ENCODE data around the gene CIAO2A.
"Not testable (repeated sequence)": the region's sequence is repeated elsewhere in the genome, so short reads cannot be mapped to it uniquely, and the experiment has no call there.

The CIAO2A gene

GRCh38 chr15:64111679-64112050 is 18.0 kb upstream of the CIAO2A start:
- no peak for FAIRE-seq

- no peak for FAIRE-seq
These were observed 17.5 kb upstream of the CIAO2A start for GRCh38 chr15:64110950-64111678.

- FAIRE-seq: not testable (repeated sequence)
These were observed 16.6 kb upstream of the CIAO2A start for GRCh38 chr15:64110108-64110701.

GRCh38 chr15:64107337-64107736 is 13.7 kb upstream of the CIAO2A start:
- FAIRE-seq: no peak

- FAIRE-seq: no peak
These were observed 11.6 kb upstream of the CIAO2A start for GRCh38 chr15:64105113-64105704.

GRCh38 chr15:64102497-64102896 is 8.9 kb upstream of the CIAO2A start:
- no peak for FAIRE-seq

GRCh38 chr15:64100958-64101357 is 7.3 kb upstream of the CIAO2A start:
- no peak for FAIRE-seq

GRCh38 chr15:64099379-64099778 is 5.7 kb upstream of the CIAO2A start:
- FAIRE-seq: no peak

GRCh38 chr15:64096668-64097384 is 3.2 kb upstream of the CIAO2A start:
- FAIRE-seq: no peak

GRCh38 chr15:64095795-64096667 is 2.4 kb upstream of the CIAO2A start, which contains the start of gene SNX1:
SNX1 (plus strand) TSS chr15:64095982; CDS start chr15:64096014, 32 bp downstream.
- FAIRE-seq: peak; percentile 59

- FAIRE-seq: no peak
These were observed 1.8 kb upstream of the CIAO2A start for GRCh38 chr15:64095431-64095794.

GRCh38 chr15:64092864-64093626 is 593 bp downstream of the CIAO2A start:
- FAIRE-seq: no peak

GRCh38 chr15:64092075-64092820 is 1.4 kb downstream of the CIAO2A start:
- no peak for FAIRE-seq

GRCh38 chr15:64090527-64090926 is 3.1 kb downstream of the CIAO2A start:
- no peak for FAIRE-seq

GRCh38 chr15:64089543-64090280 is 3.9 kb downstream of the CIAO2A start:
- FAIRE-seq: no peak

GRCh38 chr15:64082757-64083156 is 10.9 kb downstream of the CIAO2A start:
- no peak for FAIRE-seq

GRCh38 chr15:64073496-64073895 is 20.1 kb downstream of the CIAO2A start:
- not testable (repeated sequence) for FAIRE-seq

- no peak for FAIRE-seq
These were observed 20.8 kb downstream of the CIAO2A start for GRCh38 chr15:64072812-64073211.

GRCh38 chr15:64071931-64072765 is 21.5 kb downstream of the CIAO2A start:
- FAIRE-seq: no peak

Measured in A204.1 (cell line).